DND-41 (cell line): Measurements from ENCODE around the gene TRIP12.

ENCODE experiments used
- ATAC-seq: fragments of 200-7000 bp; cut with Tn5 transposase; 3 replicates; pipeline ENCODE4 v1.9.1; 2021; ENCODE audit warnings: low read depth; ENCODE audit not compliant: insufficient read depth
- DNase-seq: peaks from one replicate; pipeline ENCODE4 v3.0.0-alpha.2; 2020
- H2AFZ ChIP-seq: 2 replicates; pipeline ENCODE4 v1.6.0; 2012; ENCODE audit warnings: low read depth, low read length
- H3K27ac ChIP-seq: 2 replicates; pipeline ENCODE4 v1.5.1; 2012; ENCODE audit warnings: low read length, inconsistent platforms
- H3K27me3 ChIP-seq: fragments of 200-600 bp; sonication (generic); 2 replicates; pipeline ENCODE4 v1.6.0; 2012; ENCODE audit warnings: low read length, mild to moderate bottlenecking, inconsistent platforms; ENCODE audit not compliant: insufficient read depth, poor library complexity
- H3K36me3 ChIP-seq: 2 replicates; pipeline ENCODE4 v1.5.1; 2012; ENCODE audit warnings: low read length, inconsistent platforms; ENCODE audit not compliant: insufficient read depth
- H3K4me1 ChIP-seq: 2 replicates; pipeline ENCODE4 v1.5.1; 2012; ENCODE audit warnings: mild to moderate bottlenecking, low read length; ENCODE audit not compliant: insufficient read depth
- H3K4me2 ChIP-seq: 2 replicates; pipeline ENCODE4 v1.6.0; 2012; ENCODE audit warnings: mild to moderate bottlenecking, moderate library complexity, low read length, inconsistent platforms; ENCODE audit not compliant: insufficient read depth
- H3K4me3 ChIP-seq, 2 experiments: fragments of 200-600 bp in 1 of 2; shearing (Covaris generic) in 1 of 2; 2 replicates each; pipeline ENCODE4 v1.5.1; 2012 to 2016; ENCODE audit warnings: inconsistent platforms in 2 of 2, low read length in 2 of 2, mild to moderate bottlenecking in 2 of 2, low read depth in 1 of 2, moderate library complexity in 1 of 2
- H3K79me2 ChIP-seq: 2 replicates; pipeline ENCODE4 v1.6.0; 2012; ENCODE audit warnings: low read length, inconsistent platforms; ENCODE audit not compliant: insufficient read depth
- H3K9ac ChIP-seq: 2 replicates; pipeline ENCODE4 v1.6.0; 2012; ENCODE audit warnings: low read depth, mild to moderate bottlenecking, inconsistent platforms, low read length, moderate library complexity
- H3K9me3 ChIP-seq: 2 replicates; pipeline ENCODE4 v1.5.1; 2012; ENCODE audit warnings: low read length, moderate library complexity, mild to moderate bottlenecking, inconsistent platforms; ENCODE audit not compliant: insufficient read depth, severe bottlenecking
- H4K20me1 ChIP-seq: 2 replicates; pipeline ENCODE4 v1.6.0; 2012; ENCODE audit warnings: low read length; ENCODE audit not compliant: insufficient read depth
- EZH2 ChIP-seq: IDR thresholded peaks from 3 replicates; pipeline ENCODE4 v1.6.1; 2012; ENCODE audit warnings: borderline replicate concordance, low read depth, mild to moderate bottlenecking, moderate library complexity, low read length, inconsistent platforms; ENCODE audit not compliant: severe bottlenecking
- TF ChIP-seq, protein P1 (sequence below): IDR thresholded peaks from 2 replicates; pipeline ENCODE4 v1.5.1; 2012; ENCODE audit warnings: borderline replicate concordance, low read length, moderate library complexity, mild to moderate bottlenecking; ENCODE audit not compliant: poor library complexity, severe bottlenecking; ENCODE audit errors: extremely low read depth

Gene TRIP12

DNA sequence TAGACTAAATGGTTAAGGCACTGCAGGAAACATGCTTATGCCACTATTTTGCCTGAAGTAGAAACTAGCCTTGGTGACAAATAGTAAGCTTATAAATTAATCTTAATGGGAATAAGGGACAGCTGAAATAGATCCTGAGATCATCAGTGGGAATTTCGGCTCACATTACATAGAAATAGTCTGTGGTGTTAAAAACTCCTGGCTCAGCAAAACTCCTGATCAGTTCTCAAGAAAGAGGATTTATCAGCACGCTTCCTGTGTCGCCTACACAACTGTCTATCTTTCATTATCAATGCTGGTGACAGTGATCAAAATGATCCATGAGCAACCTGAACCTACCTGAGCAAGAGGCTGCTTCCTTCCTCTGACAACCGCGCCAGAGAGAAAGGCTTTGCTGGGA lies 190.4 kb downstream of the TRIP12 start:
- no peaks in the 10 kb centered on the region for H3K4me1 ChIP-seq
- TF ChIP-seq, protein P1, sequence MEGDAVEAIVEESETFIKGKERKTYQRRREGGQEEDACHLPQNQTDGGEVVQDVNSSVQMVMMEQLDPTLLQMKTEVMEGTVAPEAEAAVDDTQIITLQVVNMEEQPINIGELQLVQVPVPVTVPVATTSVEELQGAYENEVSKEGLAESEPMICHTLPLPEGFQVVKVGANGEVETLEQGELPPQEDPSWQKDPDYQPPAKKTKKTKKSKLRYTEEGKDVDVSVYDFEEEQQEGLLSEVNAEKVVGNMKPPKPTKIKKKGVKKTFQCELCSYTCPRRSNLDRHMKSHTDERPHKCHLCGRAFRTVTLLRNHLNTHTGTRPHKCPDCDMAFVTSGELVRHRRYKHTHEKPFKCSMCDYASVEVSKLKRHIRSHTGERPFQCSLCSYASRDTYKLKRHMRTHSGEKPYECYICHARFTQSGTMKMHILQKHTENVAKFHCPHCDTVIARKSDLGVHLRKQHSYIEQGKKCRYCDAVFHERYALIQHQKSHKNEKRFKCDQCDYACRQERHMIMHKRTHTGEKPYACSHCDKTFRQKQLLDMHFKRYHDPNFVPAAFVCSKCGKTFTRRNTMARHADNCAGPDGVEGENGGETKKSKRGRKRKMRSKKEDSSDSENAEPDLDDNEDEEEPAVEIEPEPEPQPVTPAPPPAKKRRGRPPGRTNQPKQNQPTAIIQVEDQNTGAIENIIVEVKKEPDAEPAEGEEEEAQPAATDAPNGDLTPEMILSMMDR: no peak
- TF ChIP-seq EZH2: no peak
- H2AFZ ChIP-seq: no peak overlapping the region
- H3K4me3 ChIP-seq: no peak overlapping the region
- H3K79me2 ChIP-seq: no peaks in the 10 kb centered on the region
- ATAC-seq (no peak), DNase-seq (no peak)
- H3K9ac ChIP-seq: no peak overlapping the region
- H3K4me2 ChIP-seq: no peak overlapping the region
- H3K9me3 ChIP-seq: no peaks in the 10 kb centered on the region
- H3K27ac ChIP-seq: no peak overlapping the region
- no peaks in the 10 kb centered on the region for H3K27me3 ChIP-seq
- H4K20me1 ChIP-seq: no peaks in the 10 kb centered on the region
- no peaks in the 10 kb centered on the region for H3K36me3 ChIP-seq

DNA sequence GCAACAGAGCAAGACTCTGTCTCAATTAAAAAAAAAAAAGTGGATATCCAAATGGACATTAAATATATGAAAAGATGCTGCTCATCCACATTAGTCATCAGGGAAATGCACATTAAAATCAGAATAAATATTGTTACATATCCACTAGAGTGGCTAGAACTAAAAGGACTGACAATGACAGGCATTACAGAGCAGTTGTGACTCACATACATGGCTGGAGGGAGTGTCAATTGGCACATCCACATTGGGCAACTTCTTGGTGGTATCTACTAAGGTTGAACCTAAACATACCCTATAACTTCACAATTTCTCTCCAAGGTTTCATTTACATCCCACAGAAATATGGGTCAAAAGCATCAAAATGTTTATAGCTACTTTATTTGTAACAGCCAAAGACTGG lies 193.4 kb downstream of the TRIP12 start:
- Histone ChIP-seq H3K27me3 (peaks cover 3% of the 10 kb centered on the region), H3K9me3 (no peaks in the 10 kb centered on the region), H3K4me1 (no peaks in the 10 kb centered on the region), H3K27ac (no peak overlapping the region), H4K20me1 (no peaks in the 10 kb centered on the region), H2AFZ (no peak overlapping the region), H3K4me3 (no peak overlapping the region), H3K79me2 (no peaks in the 10 kb centered on the region), H3K36me3 (no peaks in the 10 kb centered on the region), H3K9ac (no peak overlapping the region), H3K4me2 (no peak overlapping the region)
- no peak for TF ChIP-seq EZH2
- TF ChIP-seq, protein P1: no peak
- DNase-seq (no peak), ATAC-seq (no peak)

DNA sequence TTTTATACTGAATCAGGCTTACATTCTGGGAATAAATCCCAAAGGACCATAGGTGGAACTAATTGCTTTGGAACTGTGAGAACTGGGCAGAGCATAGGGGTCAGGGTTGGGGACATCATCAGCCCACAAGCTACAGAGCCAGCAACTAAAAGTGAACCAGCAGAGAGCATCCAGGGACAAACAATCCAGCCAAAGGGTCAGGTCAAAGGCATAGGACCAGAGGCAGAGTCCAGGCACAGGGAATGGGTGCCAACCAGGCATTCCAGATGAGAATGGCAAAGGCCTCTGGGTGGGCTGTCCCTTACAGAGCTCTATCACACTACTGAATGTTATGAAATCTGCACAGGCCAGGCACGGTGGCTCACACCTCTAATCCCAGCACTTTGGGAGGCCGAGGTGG lies 195.2 kb downstream of the TRIP12 start:
- no peak for TF ChIP-seq EZH2
- TF ChIP-seq, protein P1: no peak
- H2AFZ ChIP-seq: no peak overlapping the region
- no peaks in the 10 kb centered on the region for H3K36me3 ChIP-seq
- no peak overlapping the region for H3K27ac ChIP-seq
- no peaks in the 10 kb centered on the region for H4K20me1 ChIP-seq
- H3K4me1 ChIP-seq: no peaks in the 10 kb centered on the region
- no peak overlapping the region for H3K4me2 ChIP-seq
- DNase-seq: no peak
- no peaks in the 10 kb centered on the region for H3K79me2 ChIP-seq
- no peak for ATAC-seq
- H3K4me3 ChIP-seq: no peak overlapping the region
- H3K9me3 ChIP-seq: no peaks in the 10 kb centered on the region
- peaks cover 3% of the 10 kb centered on the region for H3K27me3 ChIP-seq
- no peak overlapping the region for H3K9ac ChIP-seq
